Fibroblast of mammary gland (primary cell): Measurements from ENCODE around the gene CIRBP.
A peak's percentile ranks its signal among the peaks of the same experiment; 100 is the strongest.

Experiments
- DNase-seq: peaks from one replicate; pipeline ENCODE4 v3.0.0-alpha.2; 2010; ENCODE audit warnings: low read depth
- H3K4me3 ChIP-seq: 2 replicates; pipeline ENCODE4 v1.5.1; 2011; ENCODE audit warnings: low read depth, mild to moderate bottlenecking, low read length, moderate library complexity; ENCODE audit not compliant: control insufficient read depth
- CTCF ChIP-seq: conservative IDR thresholded peaks from 2 replicates; pipeline ENCODE4 v1.5.1; 2011; ENCODE audit warnings: low read depth, low read length, inconsistent platforms; ENCODE audit not compliant: control insufficient read depth, insufficient read depth

Gene CIRBP

GRCh38 chr19:1269065-1269477 lies at the start of gene CIRBP:
CIRBP (plus strand) TSS chr19:1269332; CDS start chr19:1270934, 1,602 bp downstream.
- TF ChIP-seq CTCF = no peak
- DNase-seq = peak; percentile 98
- peak within 1 kb of the TSS; percentile 71 for H3K4me3 ChIP-seq

GRCh38 chr19:1219786-1220476 lies 49.2 kb upstream of the CIRBP start:
- no peak for TF ChIP-seq CTCF

DNA sequence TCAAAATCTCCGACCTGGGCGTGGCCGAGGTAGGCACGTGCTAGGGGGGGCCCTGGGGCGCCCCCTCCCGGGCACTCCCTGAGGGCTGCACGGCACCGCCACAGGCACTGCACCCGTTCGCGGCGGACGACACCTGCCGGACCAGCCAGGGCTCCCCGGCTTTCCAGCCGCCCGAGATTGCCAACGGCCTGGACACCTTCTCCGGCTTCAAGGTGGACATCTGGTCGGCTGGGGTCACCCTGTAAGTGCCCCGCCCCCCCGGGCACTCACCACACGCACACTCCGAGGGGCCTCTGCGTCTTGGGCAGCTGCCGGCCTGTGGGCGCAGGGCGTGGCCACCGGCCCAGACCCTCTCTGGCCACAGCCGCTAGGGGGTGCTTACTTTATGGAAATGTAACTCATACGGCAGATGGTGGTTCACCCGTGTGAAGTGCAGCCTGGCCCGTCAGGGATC lies 48.6 kb upstream of the CIRBP start:
- peak; percentile 32 for TF ChIP-seq CTCF
- no peak for DNase-seq
- H3K4me3 ChIP-seq = no peak overlapping the region

More at GRCh38 chr19:1219786-1220476, 49.2 kb upstream of the CIRBP start:
- no peak for DNase-seq
- H3K4me3 ChIP-seq = no peak overlapping the region

GRCh38 chr19:1220976-1221903 lies 47.9 kb upstream of the CIRBP start:
- DNase-seq = peak; percentile 65
- H3K4me3 ChIP-seq = no peak overlapping the region
- TF ChIP-seq CTCF = peak; percentile 63

DNA sequence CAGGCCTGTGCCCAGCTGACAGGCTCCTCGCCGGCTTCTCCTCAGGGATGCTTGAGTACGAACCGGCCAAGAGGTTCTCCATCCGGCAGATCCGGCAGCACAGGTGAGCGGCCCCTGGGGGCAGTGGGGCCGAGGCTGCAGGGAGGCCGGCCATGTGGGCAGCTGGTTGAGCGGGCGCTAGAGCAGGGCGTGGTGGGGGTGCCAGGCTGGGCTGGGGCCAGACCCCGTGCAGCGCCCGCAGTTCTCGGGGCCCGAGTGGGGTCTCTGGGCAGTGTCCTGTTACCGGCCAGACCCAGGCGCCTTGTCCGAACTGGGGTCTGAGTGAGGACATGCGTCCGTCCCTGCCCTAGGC lies 47.3 kb upstream of the CIRBP start:
- no peak for DNase-seq
- no peak overlapping the region for H3K4me3 ChIP-seq
- TF ChIP-seq CTCF = no peak

DNA sequence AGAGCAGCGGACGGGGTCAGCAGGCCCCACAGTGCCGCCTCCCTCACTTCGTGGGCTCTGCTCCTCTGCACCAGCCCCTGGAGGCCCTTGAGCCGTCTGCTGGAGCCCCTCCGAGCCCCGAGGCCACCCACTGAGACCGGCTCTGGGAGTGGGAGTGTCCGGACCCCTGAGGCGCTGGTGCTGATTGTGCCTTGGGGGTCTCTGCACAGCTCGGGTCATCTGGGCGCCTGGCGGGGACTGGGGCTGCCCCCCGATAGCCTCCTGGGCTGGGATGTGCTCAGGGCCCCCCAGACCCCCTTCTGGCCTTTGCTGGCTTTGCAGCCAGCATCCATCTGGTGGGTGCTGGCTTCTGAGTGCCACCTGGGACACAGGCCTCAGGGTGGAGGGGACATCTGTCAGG lies 46.7 kb upstream of the CIRBP start:
- DNase-seq = no peak
- H3K4me3 ChIP-seq = no peak overlapping the region
- TF ChIP-seq CTCF = no peak
